IMR-90 (cell line): Measurements from ENCODE around the gene ING2. TPM values are rescaled to one million over a fixed set of nuclear protein-coding genes. Genes with fewer than 3 reads are reported as not detected.

Experiments used
- ATAC-seq: fragments of 200-7000 bp; cut with Tn5 transposase; 2 replicates; pipeline ENCODE4 v1.9.1; 2020; ENCODE audit warnings: low read depth, mild to moderate bottlenecking, moderate library complexity
- BruUV-seq: library from RNA; stranded (reverse); fragments of 400-500 nt; replicated peaks from 2 replicates; lab custom pipeline; 2021; lab: Mats Ljungman, UMichigan
- CTCF ChIA-PET: fragments of 300-600 bp; formaldehyde crosslinking; extraction: SDS; loops from one replicate; lab custom pipeline; 2021; ENCODE audit warnings: antibody characterized with exemption; lab: Yijun Ruan, JAX
- POLR2A ChIA-PET: fragments of 300-600 bp; sonication (Branson Sonifier 250); formaldehyde crosslinking; loops from one replicate; lab custom pipeline; 2022; ENCODE audit warnings: antibody characterized with exemption; ENCODE audit not compliant: unreplicated experiment; lab: Charles Lee
- DNase-seq: peaks from one replicate; pipeline ENCODE4 v3.0.0; 2013
- H2AFZ ChIP-seq: replicated peaks from 2 replicates; pipeline ENCODE3; 2013; ENCODE audit warnings: low read length, mild to moderate bottlenecking; ENCODE audit not compliant: poor library complexity
- H2AK5ac ChIP-seq: 2 replicates; pipeline ENCODE4 v1.6.1; 2013; ENCODE audit warnings: low read depth, low read length, inconsistent platforms
- H2AK9ac ChIP-seq: replicated peaks from 2 replicates; pipeline ENCODE3; 2013; ENCODE audit warnings: mild to moderate bottlenecking, low read depth, low read length, moderate library complexity; ENCODE audit not compliant: poor library complexity
- H2BK120ac ChIP-seq: 2 replicates; pipeline ENCODE4 v1.6.1; 2013; ENCODE audit warnings: low read depth, low read length, inconsistent platforms
- H2BK15ac ChIP-seq: 3 replicates; pipeline ENCODE4 v1.6.1; 2013; ENCODE audit warnings: low read depth, low read length, inconsistent platforms
- H2BK20ac ChIP-seq: 2 replicates; pipeline ENCODE4 v1.6.1; 2013; ENCODE audit warnings: low read depth, mild to moderate bottlenecking, inconsistent platforms, low read length, moderate library complexity
- H2BK5ac ChIP-seq: 2 replicates; pipeline ENCODE4 v1.6.1; 2013; ENCODE audit warnings: mild to moderate bottlenecking, low read depth, low read length, inconsistent platforms; ENCODE audit not compliant: poor library complexity, severe bottlenecking
- H3K14ac ChIP-seq: replicated peaks from 2 replicates; pipeline ENCODE4 v1.6.1; 2013; ENCODE audit warnings: low read depth, low read length, inconsistent platforms
- H3K18ac ChIP-seq: 2 replicates; pipeline ENCODE4 v1.6.1; 2013; ENCODE audit warnings: low read depth, low read length, control low read depth
- H3K23ac ChIP-seq: 2 replicates; pipeline ENCODE4 v1.6.1; 2013; ENCODE audit warnings: low read depth, low read length, inconsistent platforms
- H3K27ac ChIP-seq: 2 replicates; pipeline ENCODE4 v1.5.1; 2013; ENCODE audit warnings: mild to moderate bottlenecking, control low read depth, low read length; ENCODE audit not compliant: insufficient read depth
- H3K27me3 ChIP-seq: 2 replicates; pipeline ENCODE4 v1.6.1; 2013; ENCODE audit warnings: low read length; ENCODE audit not compliant: control insufficient read depth, insufficient read depth
- H3K36me3 ChIP-seq: 2 replicates; pipeline ENCODE4 v1.6.1; 2013; ENCODE audit warnings: low read length, mixed read lengths; ENCODE audit not compliant: control insufficient read depth, insufficient read depth
- H3K4ac ChIP-seq: 2 replicates; pipeline ENCODE4 v1.6.1; 2013; ENCODE audit warnings: low read depth, low read length, inconsistent platforms
- H3K4me1 ChIP-seq: 2 replicates; pipeline ENCODE4 v1.6.1; 2013; ENCODE audit warnings: low read length, mixed read lengths; ENCODE audit not compliant: control insufficient read depth, insufficient read depth
- H3K4me2 ChIP-seq: 2 replicates; pipeline ENCODE4 v1.6.1; 2013; ENCODE audit warnings: low read depth, mild to moderate bottlenecking, control low read depth, low read length, moderate library complexity
- H3K4me3 ChIP-seq: 2 replicates; pipeline ENCODE4 v1.5.1; 2013; ENCODE audit warnings: low read depth, mild to moderate bottlenecking, control low read depth, low read length, moderate library complexity; ENCODE audit not compliant: insufficient read depth
- H3K56ac ChIP-seq: 2 replicates; pipeline ENCODE4 v1.6.1; 2013; ENCODE audit warnings: low read length, inconsistent platforms; ENCODE audit not compliant: insufficient read depth; ENCODE audit errors: extremely low read depth
- H3K79me1 ChIP-seq, 2 experiments: 2 replicates each; pipeline ENCODE4 v1.6.1; 2013; ENCODE audit warnings: low read length in 2 of 2, inconsistent platforms in 1 of 2, low read depth in 1 of 2
- H3K9ac ChIP-seq: 2 replicates; pipeline ENCODE4 v1.6.1; 2013; ENCODE audit warnings: low read depth, low read length, control low read depth
- H3K9me1 ChIP-seq: 2 replicates; pipeline ENCODE4 v1.6.1; 2013; ENCODE audit warnings: low read length, inconsistent platforms; ENCODE audit not compliant: insufficient read depth
- H3K9me3 ChIP-seq: 2 replicates; pipeline ENCODE4 v1.6.1; 2013; ENCODE audit warnings: low read length; ENCODE audit not compliant: control insufficient read depth, insufficient read depth
- H4K20me1 ChIP-seq: 2 replicates; pipeline ENCODE4 v1.6.1; 2013; ENCODE audit warnings: low read length, inconsistent platforms; ENCODE audit not compliant: insufficient read depth
- H4K5ac ChIP-seq: 2 replicates; pipeline ENCODE4 v1.6.1; 2013; ENCODE audit warnings: mild to moderate bottlenecking, low read depth, low read length, control low read depth
- H4K8ac ChIP-seq, 2 experiments: 2 replicates each; pipeline ENCODE4 v1.6.1; 2013; ENCODE audit warnings: low read depth in 2 of 2, low read length in 2 of 2, control low read depth in 1 of 2, inconsistent platforms in 1 of 2
- H4K91ac ChIP-seq: 2 replicates; pipeline ENCODE4 v1.6.1; 2013; ENCODE audit warnings: low read depth, low read length, inconsistent platforms; ENCODE audit not compliant: insufficient read depth
- CEBPB ChIP-seq: IDR thresholded peaks from 2 replicates; pipeline ENCODE4 v1.6.1; 2012; ENCODE audit warnings: low read depth, low read length, improper control_type of control experiment
- MAZ ChIP-seq: IDR thresholded peaks from 2 replicates; pipeline ENCODE4 v1.6.1; 2012; ENCODE audit warnings: low read depth, mild to moderate bottlenecking, low read length, improper control_type of control experiment, moderate library complexity, borderline replicate concordance
- NFE2L2 ChIP-seq: fragments of 150-350 bp; IDR thresholded peaks from 2 replicates; pipeline ENCODE4 v1.6.1; 2016; ENCODE audit warnings: low read depth, mild to moderate bottlenecking, low read length
- RCOR1 ChIP-seq: IDR thresholded peaks from 2 replicates; pipeline ENCODE4 v1.6.1; 2012; ENCODE audit warnings: mild to moderate bottlenecking, low read length, improper control_type of control experiment; ENCODE audit not compliant: insufficient replicate concordance
- WGBS, 2 experiments: methylation state at CpG; one replicate each; pipeline versions ENCODE4 v1.1.5 to v1.1.7; 2013; ENCODE audit warnings: missing lambda C conversion rate in 2 of 2; ENCODE audit not compliant: insufficient read length in 1 of 2; ENCODE audit errors: extremely low coverage in 2 of 2; 5-methylcytosine and 5-hydroxymethylcytosine counted together
- dilution Hi-C: fragments of 300-500 bp; cut with HindIII; formaldehyde crosslinking; loops from one replicate; pipeline ENCODE4 v1.14.3; 2018; ENCODE audit warnings: low sequenced_read_pairs; ENCODE audit not compliant: unreplicated experiment
- in situ Hi-C: fragments of 300-500 bp; cut with MboI; formaldehyde crosslinking; loops from 3 replicates; pipeline ENCODE4 v1.14.3; 2019; ENCODE audit warnings: low sequenced_read_pairs, inconsistent platforms, mixed read lengths
- intact Hi-C: fragments of 100-400 bp; cut with micrococcal nuclease; formaldehyde crosslinking; loops from 2 replicates; pipeline ENCODE4 v1.10.0; 2022
- polyA plus RNA-seq, 3 experiments: library from polyadenylated mRNA; depleted of rRNA; stranded (reverse); fragments of >200 nt; gene quantifications; 2 replicates each; pipeline ENCODE4 v1.2.3, GENCODE V29; 2012; ENCODE audit warnings: low replicate concordance in 1 of 3
- total RNA-seq: library from RNA; depleted of rRNA; stranded (reverse); fragments of >200 nt; gene quantifications from 2 replicates; pipeline ENCODE4 v1.2.3, GENCODE V29; 2012
- TF ChIP-seq, protein P1 (sequence below): fragments of 150-350 bp; IDR thresholded peaks from 2 replicates; pipeline ENCODE4 v1.6.1; 2016; ENCODE audit warnings: low read depth, mild to moderate bottlenecking, low read length, moderate library complexity, borderline replicate concordance

The ING2 gene
- total and polyA plus RNA-seq, 2 of the 4 experiments (the other 2 are of a cell fraction), result 2.5 to 9.5 TPM

DNA sequence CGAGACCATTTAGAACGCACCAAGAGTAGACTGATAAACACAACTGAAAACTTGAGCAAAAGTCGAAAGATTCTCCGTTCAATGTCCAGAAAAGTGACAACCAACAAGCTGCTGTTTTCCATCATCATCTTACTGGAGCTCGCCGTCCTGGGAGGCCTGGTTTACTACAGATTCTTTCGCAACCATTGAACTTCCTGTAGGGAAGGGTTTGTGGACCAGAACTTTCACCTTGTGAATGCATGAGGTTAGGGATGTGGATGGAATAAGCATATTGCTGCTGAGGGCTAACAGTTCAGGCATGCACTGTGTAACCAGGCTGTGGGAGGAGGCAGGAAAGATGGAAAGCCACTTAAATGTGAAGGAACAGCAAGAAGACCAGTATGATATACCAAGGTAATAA is 20.9 kb upstream of the ING2 start:
- no peak overlapping the region for H3K4ac ChIP-seq
- H2AK5ac ChIP-seq, result no peak overlapping the region
- H3K56ac ChIP-seq, result no peak overlapping the region
- ChIA-PET POLR2A (no interaction called here), CTCF (no interaction called here)
- H3K4me2 ChIP-seq, result no peak overlapping the region
- TF ChIP-seq CEBPB (peak; percentile 54), MAZ (no peak), RCOR1 (no peak), NFE2L2 (no peak)
- TF ChIP-seq, protein P1, sequence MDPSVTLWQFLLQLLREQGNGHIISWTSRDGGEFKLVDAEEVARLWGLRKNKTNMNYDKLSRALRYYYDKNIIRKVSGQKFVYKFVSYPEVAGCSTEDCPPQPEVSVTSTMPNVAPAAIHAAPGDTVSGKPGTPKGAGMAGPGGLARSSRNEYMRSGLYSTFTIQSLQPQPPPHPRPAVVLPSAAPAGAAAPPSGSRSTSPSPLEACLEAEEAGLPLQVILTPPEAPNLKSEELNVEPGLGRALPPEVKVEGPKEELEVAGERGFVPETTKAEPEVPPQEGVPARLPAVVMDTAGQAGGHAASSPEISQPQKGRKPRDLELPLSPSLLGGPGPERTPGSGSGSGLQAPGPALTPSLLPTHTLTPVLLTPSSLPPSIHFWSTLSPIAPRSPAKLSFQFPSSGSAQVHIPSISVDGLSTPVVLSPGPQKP, result no peak
- no peaks in the 10 kb centered on the region for H3K36me3 ChIP-seq
- in situ Hi-C loops (no loop called here), intact Hi-C loops (no loop called here), dilution Hi-C loops (no loop called here)
- no peak overlapping the region for H3K23ac ChIP-seq
- no peaks in the 10 kb centered on the region for H3K9me1 ChIP-seq
- no peak overlapping the region for H4K91ac ChIP-seq
- H3K18ac ChIP-seq, result no peak overlapping the region
- no peaks in the 10 kb centered on the region for H4K20me1 ChIP-seq
- H3K27me3 ChIP-seq, result no peaks in the 10 kb centered on the region
- no peak overlapping the region for H3K27ac ChIP-seq
- ATAC-seq (no peak), DNase-seq (peak; percentile 27)
- no peaks in the 10 kb centered on the region for H3K4me1 ChIP-seq
- H3K79me1 ChIP-seq, result no peaks in the 10 kb centered on the region
- BruUV-seq, result no TSS peak
- 100% methylated on average over 1 of the region's 7 CpGs; no CpG with 5 or more reads in 1 of the 2 experiments for WGBS, 2 experiments
- H3K14ac ChIP-seq, result no peak overlapping the region; the same call in 1 of the 2 replicates
- no peaks in the 10 kb centered on the region for H3K9me3 ChIP-seq
- H2AK9ac ChIP-seq, result no peak overlapping the region
- no peak overlapping the region for H3K4me3 ChIP-seq
- H2BK15ac ChIP-seq, result no peak overlapping the region
- no peak overlapping the region for H4K8ac ChIP-seq
- no peak overlapping the region for H4K5ac ChIP-seq
- H2BK120ac ChIP-seq, result no peak overlapping the region
- no peak overlapping the region for H2BK20ac ChIP-seq
- no peak overlapping the region for H2AFZ ChIP-seq
- no peak overlapping the region for H2BK5ac ChIP-seq
- H3K9ac ChIP-seq, result no peak overlapping the region
